ENCODE measurements around the gene COL27A1.
A peak's percentile ranks its signal among the peaks of the same experiment; 100 is the strongest.

Gene COL27A1

DNA sequence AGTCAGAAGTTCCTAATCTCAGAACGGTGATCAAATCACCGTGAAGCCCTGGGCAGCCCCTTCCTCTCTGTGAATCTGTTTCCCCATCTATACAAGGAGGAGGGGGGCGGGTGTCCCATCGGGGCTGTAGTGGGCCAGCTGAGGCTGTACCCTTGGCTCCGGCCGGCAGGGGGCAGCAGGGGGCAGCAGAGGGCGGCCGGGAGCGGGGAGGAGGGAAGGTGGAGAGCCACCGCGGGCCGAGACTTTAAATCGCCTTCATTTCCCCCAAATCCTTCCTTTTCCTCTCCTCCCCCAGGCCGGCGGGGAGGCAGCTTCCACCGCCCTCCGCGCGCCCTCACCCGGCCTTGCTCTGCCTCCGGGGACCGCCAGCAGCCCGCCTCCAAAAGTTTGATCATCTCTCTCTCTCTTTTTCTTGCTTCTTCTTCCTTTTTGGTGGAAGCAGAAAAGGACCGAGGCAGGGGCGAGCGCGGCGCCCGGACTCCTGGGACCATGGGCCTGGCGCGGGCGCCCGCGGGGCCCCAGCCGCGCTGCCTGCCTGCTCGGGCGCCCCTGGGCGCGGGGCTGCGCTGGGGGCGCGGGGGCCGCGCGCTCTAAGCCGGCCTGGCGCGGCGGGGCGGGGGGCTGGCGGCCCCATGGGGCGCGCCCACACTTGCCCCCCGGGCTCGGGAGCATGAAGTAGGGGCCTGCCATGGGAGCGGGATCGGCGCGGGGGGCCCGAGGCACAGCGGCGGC is at the start of gene COL27A1:
Gene COL27A1, plus strand, starts transcription at position 275 of the 732 bp plus-strand sequence. Its CDS starts 414 bp downstream, at position 689.
- Histone ChIP-seq H3K9ac (ENCODE audit: low read depth, low read length) (peak within 1 kb of the TSS; percentile 79), H3K4me1 (ENCODE audit: insufficient read depth, low read length) (peaks cover 9% of the 10 kb centered on the region), H3K36me3 (ENCODE audit: insufficient read depth, low read length) (no peaks in the 10 kb centered on the region), H3K9me3 (ENCODE audit: control insufficient read depth, insufficient read depth, low read length) (no peaks in the 10 kb centered on the region)

DNA sequence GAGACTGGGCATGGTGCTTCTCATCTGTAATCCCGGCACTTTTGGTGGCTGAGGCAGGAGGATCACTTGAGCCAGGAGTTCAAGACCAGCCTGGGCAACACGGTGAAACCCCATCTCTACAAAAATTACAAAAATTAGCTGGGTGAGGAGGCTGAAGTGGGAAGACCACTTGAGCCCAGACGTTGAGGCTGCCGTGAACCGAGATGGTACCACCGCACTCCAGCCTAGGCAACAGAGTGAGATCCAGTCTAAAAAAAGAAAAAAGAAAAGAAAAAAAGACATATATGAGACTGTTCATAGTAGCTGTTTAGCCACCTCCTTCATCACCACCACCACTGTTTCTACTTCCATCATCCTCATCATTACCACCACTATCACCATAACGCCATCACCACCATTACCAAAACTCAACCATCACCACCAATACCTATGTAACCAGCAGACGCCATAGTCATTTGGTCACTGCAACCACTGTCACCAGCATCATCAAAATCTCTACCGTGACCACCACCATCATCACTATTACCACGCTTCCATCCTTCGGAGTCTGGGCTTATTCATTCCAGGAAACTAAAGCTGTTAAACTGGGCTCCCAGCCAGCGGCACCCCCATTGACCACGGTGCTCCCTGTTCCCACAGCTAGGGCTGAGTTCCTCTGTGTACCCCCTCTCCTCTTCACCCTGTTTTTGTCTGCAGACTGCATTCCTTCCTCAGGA is 47.9 kb upstream of the COL27A1 start:
- Histone ChIP-seq H3K9ac (ENCODE audit: low read depth, low read length) (no peak overlapping the region), H3K4me1 (ENCODE audit: insufficient read depth, low read length) (peaks cover 10% of the 10 kb centered on the region; the same call in 1 of the 2 replicates), H3K9me3 (ENCODE audit: control insufficient read depth, insufficient read depth, low read length) (no peaks in the 10 kb centered on the region), H3K36me3 (ENCODE audit: insufficient read depth, low read length) (no peaks in the 10 kb centered on the region)

DNA sequence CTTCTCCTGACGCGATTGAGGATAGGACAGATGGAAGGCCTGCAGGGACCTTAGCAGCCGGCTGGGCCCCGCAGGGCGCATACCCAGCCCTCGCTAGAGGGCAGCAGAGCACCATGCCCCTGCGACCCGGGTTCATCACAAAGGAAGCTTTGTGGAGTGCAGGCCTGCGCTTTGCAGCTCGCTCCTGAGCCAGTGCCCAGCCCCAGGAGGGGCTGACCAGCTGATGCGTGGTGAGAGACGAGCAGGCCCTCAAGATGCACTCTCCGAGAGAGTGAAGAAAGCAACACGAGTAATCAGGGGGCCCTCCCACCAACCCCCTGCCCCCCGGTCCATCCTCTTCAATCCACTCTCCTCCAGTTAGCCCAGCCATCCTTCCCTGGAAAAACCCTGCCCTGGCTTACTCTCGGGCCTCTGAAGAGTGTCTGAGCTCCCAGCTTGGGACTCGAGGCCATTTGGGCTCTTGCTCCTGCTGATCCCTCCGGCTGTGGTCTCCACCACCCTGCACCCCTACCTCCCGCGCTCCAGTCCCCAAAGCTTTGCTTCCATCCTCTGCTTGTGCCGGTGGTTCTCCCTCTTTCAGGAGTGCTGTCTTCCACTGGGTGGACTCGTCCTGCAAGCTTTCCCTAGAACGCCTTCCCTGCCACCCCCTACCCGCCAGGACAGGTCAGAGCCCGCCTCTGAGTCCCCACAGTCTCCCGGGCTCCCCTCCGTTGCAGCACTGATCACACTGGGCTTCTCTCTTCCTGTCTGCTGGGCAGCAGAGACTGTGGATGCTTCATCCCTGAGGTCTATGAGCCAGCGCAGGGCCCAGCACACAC is 47.1 kb upstream of the COL27A1 start:
- H3K9me3 ChIP-seq (ENCODE audit: control insufficient read depth, insufficient read depth, low read length), result no peaks in the 10 kb centered on the region
- no peak overlapping the region for H3K9ac ChIP-seq (ENCODE audit: low read depth, low read length)
- peaks cover 10% of the 10 kb centered on the region; the same call in 1 of the 2 replicates for H3K4me1 ChIP-seq (ENCODE audit: insufficient read depth, low read length)
- no peaks in the 10 kb centered on the region for H3K36me3 ChIP-seq (ENCODE audit: insufficient read depth, low read length)

DNA sequence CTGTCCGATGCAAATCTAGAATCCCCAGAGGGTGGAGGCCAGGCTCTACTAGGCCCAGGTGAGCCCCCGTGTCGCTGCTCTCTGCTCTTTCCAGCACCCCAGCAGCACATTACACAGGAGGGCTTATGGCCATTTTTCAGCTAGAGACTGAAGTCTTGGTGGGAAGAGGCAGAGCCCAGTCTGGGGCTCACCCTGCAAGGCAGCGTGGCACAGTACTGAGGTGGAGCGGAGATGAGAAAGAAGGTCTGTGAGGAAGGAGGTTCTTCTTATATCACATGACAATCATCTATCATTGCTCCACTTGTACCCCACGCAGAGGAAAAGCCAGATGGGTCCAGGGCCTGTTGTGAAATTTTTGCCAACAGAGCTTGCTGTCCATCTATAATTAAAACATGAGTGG is 46.2 kb upstream of the COL27A1 start:
- Histone ChIP-seq H3K36me3 (ENCODE audit: insufficient read depth, low read length) (no peaks in the 10 kb centered on the region), H3K9ac (ENCODE audit: low read depth, low read length) (no peak overlapping the region), H3K4me1 (ENCODE audit: insufficient read depth, low read length) (peaks cover 10% of the 10 kb centered on the region; the same call in 1 of the 2 replicates), H3K9me3 (ENCODE audit: control insufficient read depth, insufficient read depth, low read length) (no peaks in the 10 kb centered on the region)

DNA sequence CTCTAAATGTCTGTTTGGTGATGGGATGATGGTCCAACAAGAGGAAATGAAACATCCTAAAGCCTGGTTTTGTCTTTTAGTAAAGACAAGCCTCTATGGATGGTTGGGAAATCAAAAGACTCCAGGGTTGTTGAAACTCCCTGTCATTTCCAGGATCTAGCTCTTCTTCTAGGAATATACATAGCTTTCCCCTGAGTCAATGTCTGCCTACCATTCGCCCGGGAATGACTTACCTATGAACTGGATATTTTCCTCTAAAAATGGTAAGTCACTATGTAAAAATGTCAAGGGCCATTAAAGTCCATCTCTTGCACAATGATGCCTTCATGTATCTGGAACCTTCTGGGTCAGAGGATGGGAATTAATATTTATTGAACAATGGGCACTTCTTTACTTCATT is 45.2 kb upstream of the COL27A1 start:
- no peaks in the 10 kb centered on the region for H3K9me3 ChIP-seq (ENCODE audit: control insufficient read depth, insufficient read depth, low read length)
- H3K9ac ChIP-seq (ENCODE audit: low read depth, low read length), result no peak overlapping the region
- no peaks in the 10 kb centered on the region for H3K36me3 ChIP-seq (ENCODE audit: insufficient read depth, low read length)
- peaks cover 10% of the 10 kb centered on the region; the same call in 1 of the 2 replicates for H3K4me1 ChIP-seq (ENCODE audit: insufficient read depth, low read length)

DNA sequence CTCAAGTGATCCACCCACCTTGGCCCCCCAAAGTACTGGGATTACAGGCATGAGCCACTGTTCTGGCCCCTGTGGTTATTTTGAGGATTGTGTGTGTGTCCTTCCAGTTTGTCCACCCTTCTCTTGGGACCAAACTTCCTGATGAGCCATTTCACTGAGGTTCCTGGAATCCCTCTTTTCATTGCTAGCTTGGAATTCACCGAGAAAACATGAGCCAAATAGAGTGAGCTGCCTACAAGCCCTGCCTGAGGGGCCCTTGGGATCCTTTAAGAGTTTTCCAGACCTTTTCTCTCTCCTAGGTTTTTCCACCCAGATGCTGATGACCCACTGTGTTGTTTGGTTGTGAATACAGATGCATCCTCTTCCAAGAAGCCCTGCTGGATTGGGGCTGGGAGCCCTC is 43.0 kb upstream of the COL27A1 start:
- H3K9me3 ChIP-seq (ENCODE audit: control insufficient read depth, insufficient read depth, low read length), result no peaks in the 10 kb centered on the region
- H3K9ac ChIP-seq (ENCODE audit: low read depth, low read length), result no peak overlapping the region

DNA sequence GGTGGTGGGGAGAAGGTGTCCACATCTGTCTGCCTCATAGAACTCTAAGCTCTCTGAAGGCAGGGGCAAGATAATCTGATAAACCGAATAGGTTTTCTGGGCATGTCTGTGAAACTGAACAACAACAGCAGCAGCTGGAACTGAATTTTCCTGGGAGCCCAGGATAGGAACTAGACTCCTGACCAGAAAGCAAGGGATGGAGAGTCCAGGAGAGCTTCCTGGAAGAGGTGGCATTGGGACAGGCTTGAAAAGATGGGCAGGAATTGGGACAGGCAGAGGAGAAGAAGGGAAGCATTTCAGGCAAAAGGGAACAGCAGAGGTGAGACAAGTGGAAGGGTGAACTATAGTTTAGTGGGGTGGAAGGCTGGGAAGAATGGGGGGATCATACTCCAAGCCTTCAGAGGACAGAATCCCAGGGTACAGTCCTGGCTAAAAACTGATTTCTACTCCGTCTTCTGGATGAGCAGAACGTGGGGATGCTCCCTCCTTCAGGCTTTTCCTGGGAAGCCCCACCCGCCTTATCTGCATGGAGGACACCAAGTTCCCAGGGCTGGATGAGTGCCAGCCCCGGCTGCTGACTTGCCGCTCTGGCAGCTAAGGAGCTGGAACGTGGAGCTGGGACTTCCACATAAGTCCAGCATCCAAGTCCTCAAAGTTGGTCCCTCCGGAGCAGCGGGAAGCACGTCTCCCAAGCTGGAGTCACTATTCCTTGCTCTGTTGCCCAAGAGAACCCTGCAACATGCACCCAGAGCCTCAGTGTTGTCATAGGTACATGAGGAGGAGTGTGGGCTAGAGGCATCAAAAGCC is 42.4 kb upstream of the COL27A1 start:
- Histone ChIP-seq H3K36me3 (ENCODE audit: insufficient read depth, low read length) (no peaks in the 10 kb centered on the region), H3K9ac (ENCODE audit: low read depth, low read length) (no peak overlapping the region), H3K9me3 (ENCODE audit: control insufficient read depth, insufficient read depth, low read length) (no peaks in the 10 kb centered on the region), H3K4me1 (ENCODE audit: insufficient read depth, low read length) (peaks cover 18% of the 10 kb centered on the region; the same call in 1 of the 2 replicates)

More for the DNA sequence above, 43.0 kb upstream of the COL27A1 start:
- Histone ChIP-seq H3K36me3 (ENCODE audit: insufficient read depth, low read length) (no peaks in the 10 kb centered on the region), H3K4me1 (ENCODE audit: insufficient read depth, low read length) (peaks cover 18% of the 10 kb centered on the region; the same call in 1 of the 2 replicates)

DNA sequence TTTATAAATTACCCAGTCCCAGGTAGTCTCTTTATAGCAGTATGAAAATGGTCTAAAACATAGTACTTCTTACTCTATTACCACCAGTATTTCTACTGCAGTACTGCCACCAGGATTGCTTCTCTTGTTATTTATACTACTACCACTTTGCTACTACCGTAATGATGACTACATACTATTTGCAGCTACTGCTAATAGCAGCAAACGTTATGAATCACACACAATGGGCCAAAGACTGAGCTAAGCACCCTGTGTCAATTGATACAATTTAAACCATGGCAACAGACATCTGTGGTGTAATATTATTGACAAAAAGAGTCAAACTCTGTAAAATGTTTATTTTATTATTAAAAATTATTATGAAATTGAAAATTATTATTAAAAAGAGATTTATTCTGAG is 41.0 kb upstream of the COL27A1 start:
- no peaks in the 10 kb centered on the region for H3K36me3 ChIP-seq (ENCODE audit: insufficient read depth, low read length)
- no peaks in the 10 kb centered on the region for H3K9me3 ChIP-seq (ENCODE audit: control insufficient read depth, insufficient read depth, low read length)
- no peak overlapping the region for H3K9ac ChIP-seq (ENCODE audit: low read depth, low read length)
- peaks cover 13% of the 10 kb centered on the region; the same call in 1 of the 2 replicates for H3K4me1 ChIP-seq (ENCODE audit: insufficient read depth, low read length)

DNA sequence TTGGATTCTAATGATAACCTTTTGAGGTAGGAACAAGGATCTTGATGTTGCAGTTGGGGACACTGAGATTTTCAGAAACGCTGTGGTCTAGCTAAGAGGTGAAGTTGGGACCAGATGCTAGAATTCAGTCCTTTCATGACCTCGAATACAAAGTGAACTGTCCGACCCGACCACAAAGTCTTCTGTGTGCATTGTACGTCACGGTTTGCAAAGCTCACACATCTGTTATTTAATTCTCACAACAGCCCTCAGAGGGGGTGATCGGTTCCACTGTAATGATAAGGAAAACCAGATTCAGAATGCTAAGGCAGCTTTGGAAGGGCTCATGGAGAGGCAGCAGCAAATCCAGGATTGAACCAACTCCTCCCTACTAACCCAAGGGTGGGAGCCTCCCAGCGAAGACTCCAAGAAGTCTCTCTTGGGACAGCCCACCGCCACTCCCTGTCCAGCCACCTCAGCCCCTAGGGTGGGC is 39.6 kb upstream of the COL27A1 start:
- peaks cover 13% of the 10 kb centered on the region; the same call in 1 of the 2 replicates for H3K4me1 ChIP-seq (ENCODE audit: insufficient read depth, low read length)
- no peaks in the 10 kb centered on the region for H3K36me3 ChIP-seq (ENCODE audit: insufficient read depth, low read length)

DNA sequence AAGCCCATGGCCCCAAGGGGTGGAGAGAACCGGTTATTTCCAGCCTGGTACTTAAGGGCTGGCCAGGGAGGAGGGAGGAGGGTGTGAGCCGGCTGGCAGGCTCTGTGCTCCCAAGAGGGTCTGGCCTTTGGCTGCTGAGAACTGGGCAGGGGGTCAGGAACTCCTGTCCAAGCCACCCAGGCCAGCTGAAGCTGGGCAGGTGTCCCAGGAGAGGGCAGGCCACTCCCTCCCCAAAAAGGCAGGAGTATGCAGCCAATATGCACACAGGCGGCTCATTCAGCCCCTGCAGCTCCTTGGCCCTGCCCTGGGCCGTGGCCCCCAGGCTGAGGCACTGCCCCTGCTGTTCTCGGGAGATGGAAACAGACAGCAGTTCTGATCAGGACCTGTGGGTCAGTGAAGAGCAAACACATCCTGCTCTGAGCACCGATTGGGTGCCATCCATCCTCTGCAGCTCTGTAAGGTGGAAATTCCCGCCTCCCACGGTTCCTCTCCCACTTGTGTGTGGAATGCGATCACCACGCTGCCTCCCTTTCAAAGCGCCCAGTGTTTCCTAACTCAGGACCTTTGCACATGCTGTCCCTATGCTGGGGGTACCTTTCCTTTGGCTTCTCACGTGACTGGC is 39.1 kb upstream of the COL27A1 start:
- Histone ChIP-seq H3K9me3 (ENCODE audit: control insufficient read depth, insufficient read depth, low read length) (no peaks in the 10 kb centered on the region), H3K4me1 (ENCODE audit: insufficient read depth, low read length) (peaks cover 13% of the 10 kb centered on the region; the same call in 1 of the 2 replicates), H3K36me3 (ENCODE audit: insufficient read depth, low read length) (no peaks in the 10 kb centered on the region), H3K9ac (ENCODE audit: low read depth, low read length) (no peak overlapping the region)

More for the DNA sequence above, 39.6 kb upstream of the COL27A1 start:
- Histone ChIP-seq H3K9me3 (ENCODE audit: control insufficient read depth, insufficient read depth, low read length) (no peaks in the 10 kb centered on the region), H3K9ac (ENCODE audit: low read depth, low read length) (no peak overlapping the region)

DNA sequence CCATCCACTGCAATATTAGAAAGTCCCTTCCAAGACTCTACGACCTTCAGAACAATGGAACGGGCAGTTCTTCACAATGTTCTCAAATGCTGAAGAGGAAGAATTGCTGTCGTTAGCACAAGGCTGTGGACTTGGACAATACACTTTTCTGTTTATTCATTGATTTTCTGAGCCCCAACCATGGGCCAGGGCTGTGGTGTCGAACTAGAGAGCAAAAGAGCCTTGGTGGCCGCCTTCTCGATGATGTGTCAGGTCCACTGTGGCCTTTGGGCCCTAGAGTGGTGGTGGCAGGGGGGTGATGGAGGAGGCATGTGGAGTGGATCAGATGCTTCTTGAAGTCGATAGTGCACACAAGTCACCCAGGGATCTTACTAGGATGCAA is 37.7 kb upstream of the COL27A1 start:
- Histone ChIP-seq H3K9ac (ENCODE audit: low read depth, low read length) (no peak overlapping the region), H3K9me3 (ENCODE audit: control insufficient read depth, insufficient read depth, low read length) (no peaks in the 10 kb centered on the region), H3K36me3 (ENCODE audit: insufficient read depth, low read length) (no peaks in the 10 kb centered on the region), H3K4me1 (ENCODE audit: insufficient read depth, low read length) (peaks cover 13% of the 10 kb centered on the region; the same call in 1 of the 2 replicates)

DNA sequence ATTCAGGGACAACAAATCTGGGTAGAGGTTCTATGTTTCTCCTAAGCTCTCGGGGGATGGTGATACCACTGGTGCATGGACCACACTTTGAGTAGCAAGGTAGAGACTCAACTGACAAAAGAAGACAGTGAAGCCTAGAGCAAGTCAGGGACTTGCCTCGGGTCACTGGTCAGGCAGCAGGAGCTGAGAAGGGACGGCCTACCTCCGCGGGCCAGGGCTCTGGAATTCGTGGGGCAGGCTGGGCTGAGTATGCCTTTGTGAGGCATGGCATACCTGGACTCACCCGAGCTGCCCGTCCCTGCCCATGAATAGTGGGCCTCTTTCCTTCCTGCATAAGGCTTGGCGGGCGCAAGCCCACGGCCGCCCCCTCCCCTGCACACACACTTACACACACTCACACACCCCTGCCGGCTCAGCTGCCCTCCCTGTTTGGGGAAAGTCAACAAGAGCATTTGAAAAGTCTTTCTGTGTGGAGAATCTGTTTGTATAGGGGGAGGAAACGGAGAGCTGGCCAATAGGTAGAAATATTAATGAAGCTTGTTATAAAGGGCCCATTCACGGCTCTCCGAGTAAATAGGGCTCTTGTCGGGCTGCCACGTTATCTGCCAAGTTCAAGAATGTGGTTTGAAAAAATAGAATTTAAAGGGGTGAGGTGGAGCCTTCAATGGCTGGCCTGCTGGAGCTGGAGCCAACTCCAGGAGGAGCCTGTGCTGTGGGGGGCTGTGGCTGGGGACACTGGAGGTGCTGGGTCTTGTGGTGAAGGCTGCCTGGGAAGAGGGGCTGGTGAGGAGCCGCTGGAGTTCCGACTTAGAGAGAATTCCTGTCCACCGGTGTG is 37.1 kb upstream of the COL27A1 start:
- Histone ChIP-seq H3K4me1 (ENCODE audit: insufficient read depth, low read length) (peaks cover 13% of the 10 kb centered on the region; the same call in 1 of the 2 replicates), H3K9me3 (ENCODE audit: control insufficient read depth, insufficient read depth, low read length) (no peaks in the 10 kb centered on the region), H3K36me3 (ENCODE audit: insufficient read depth, low read length) (no peaks in the 10 kb centered on the region), H3K9ac (ENCODE audit: low read depth, low read length) (no peak overlapping the region)

Data from ES-I3 (cell line).